Measurements from ENCODE around the gene FBXW7.

- no peak for TF ChIP-seq POLR2AphosphoS5 (IDR thresholded peaks at IDR 0.05)
- TF ChIP-seq CTCF (IDR thresholded peaks at IDR 0.05), result peak; percentile 27 to 64
- no peak for TF ChIP-seq POLR2A (IDR thresholded peaks at IDR 0.05)
- no peak for TF ChIP-seq EP300 (IDR thresholded peaks at IDR 0.05)
Observed at GRCh38 chr4:152385551-152385950, 150.3 kb downstream of the FBXW7 start.
